Occipital lobe (tissue), 2 donors: ENCODE measurements around the gene HMX1. TPM values are rescaled to one million over a fixed set of nuclear protein-coding genes. Genes with fewer than 3 reads are reported as not detected.
A peak's percentile ranks its signal among the peaks of the same experiment; 100 is the strongest.

Source experiments
- DNase-seq: peaks from one replicate; lab custom pipeline; 2025; lab: John Stamatoyannopoulos, UW
- total RNA-seq: library from RNA; depleted of rRNA; stranded (reverse); fragments of >200 nt; gene quantifications from one replicate; pipeline ENCODE4 v1.2.3, GENCODE V29; 2014

The HMX1 gene
- total RNA-seq, 1 donor from 2014 or later: 0.16 TPM

GRCh38 chr4:8857766-8858700, 13.6 kb downstream of the HMX1 start:
- DNase-seq: no peak

GRCh38 chr4:8856835-8857621, 14.6 kb downstream of the HMX1 start:
- no peak for DNase-seq

GRCh38 chr4:8855818-8856245, 15.8 kb downstream of the HMX1 start:
- DNase-seq: no peak

- peak; percentile 51 for DNase-seq
Measured at GRCh38 chr4:8854931-8855330, 16.7 kb downstream of the HMX1 start.

- DNase-seq: no peak
Measured at GRCh38 chr4:8854016-8854415, 17.6 kb downstream of the HMX1 start.

GRCh38 chr4:8853249-8853648, 18.4 kb downstream of the HMX1 start:
- DNase-seq: no peak

- DNase-seq: no peak
Measured at GRCh38 chr4:8852118-8852704, 19.4 kb downstream of the HMX1 start.

- no peak for DNase-seq
Measured at GRCh38 chr4:8851321-8852117, 20.1 kb downstream of the HMX1 start.

GRCh38 chr4:8850830-8851188, 20.8 kb downstream of the HMX1 start:
- no peak for DNase-seq

- no peak for DNase-seq
Measured at GRCh38 chr4:8850074-8850829, 21.4 kb downstream of the HMX1 start.

- DNase-seq: no peak
Measured at GRCh38 chr4:8849266-8850073, 22.2 kb downstream of the HMX1 start.

- DNase-seq: no peak
Measured at GRCh38 chr4:8848507-8849265, 23.0 kb downstream of the HMX1 start.

- no peak for DNase-seq
Measured at GRCh38 chr4:8847764-8848163, 23.9 kb downstream of the HMX1 start.

- DNase-seq: no peak
Measured at GRCh38 chr4:8847331-8847730, 24.3 kb downstream of the HMX1 start.

GRCh38 chr4:8846826-8847225, 24.8 kb downstream of the HMX1 start:
- no peak for DNase-seq

- no peak for DNase-seq
Measured at GRCh38 chr4:8846046-8846720, 25.5 kb downstream of the HMX1 start.

GRCh38 chr4:8844976-8845690, 26.5 kb downstream of the HMX1 start:
- DNase-seq: no peak

GRCh38 chr4:8843597-8843996, 28.0 kb downstream of the HMX1 start:
- no peak for DNase-seq
